ENCODE data around the gene EDC4. TPM values are rescaled to one million over a fixed set of nuclear protein-coding genes. Genes with fewer than 3 reads are reported as not detected.
A peak's percentile ranks its signal among the peaks of the same experiment; 100 is the strongest.

Gene EDC4
- total and polyA plus RNA-seq, 2 of the 13 experiments (the other 11 are each of a cell fraction or from before 2014, with no cell fraction given): 51.4 to 59.1 TPM

DNA sequence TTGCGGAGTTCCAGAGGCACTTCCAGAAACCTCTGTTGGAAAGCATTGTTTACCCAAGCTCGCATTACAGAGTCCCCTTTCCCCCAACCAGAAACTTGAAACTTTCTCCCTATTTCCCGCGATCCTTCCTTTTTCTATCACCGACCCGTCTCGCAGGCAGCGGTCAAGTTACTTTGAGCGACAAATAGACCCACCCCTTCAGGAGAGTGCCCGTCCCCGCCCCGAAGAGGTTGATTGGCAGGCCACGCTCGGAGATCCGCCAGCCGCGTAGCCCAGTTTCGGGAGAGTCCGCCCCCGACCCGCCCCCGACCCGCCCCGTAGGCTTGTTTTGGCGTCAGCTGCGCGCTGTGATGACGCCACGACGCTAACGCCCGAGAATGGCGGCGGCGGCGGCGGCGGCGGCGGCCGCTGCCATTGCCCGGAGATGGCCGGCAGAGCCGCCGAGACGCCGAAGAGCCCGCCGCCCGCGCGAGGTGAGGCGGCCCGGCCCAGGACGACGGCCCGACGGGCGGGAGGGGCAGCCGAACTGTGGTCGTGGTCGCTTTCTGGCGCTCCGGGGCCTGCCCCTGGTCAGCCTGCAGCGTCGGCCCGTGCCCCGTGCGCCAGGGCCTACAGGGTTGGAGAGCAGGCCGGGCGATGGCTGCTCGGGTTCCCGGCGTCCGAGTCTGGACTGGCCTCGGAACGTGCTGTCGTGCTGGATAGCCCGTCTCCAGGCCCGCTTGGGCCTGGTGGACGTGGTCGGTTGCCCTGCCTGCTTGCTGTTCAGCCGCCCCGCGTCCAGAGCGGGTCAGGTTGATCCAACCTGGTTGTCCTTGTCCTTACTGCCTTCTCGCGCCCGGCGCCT is 20.3 kb downstream of the EDC4 start, which contains the start of gene PSKH1 (continued):
- TF ChIP-seq, protein P1, sequence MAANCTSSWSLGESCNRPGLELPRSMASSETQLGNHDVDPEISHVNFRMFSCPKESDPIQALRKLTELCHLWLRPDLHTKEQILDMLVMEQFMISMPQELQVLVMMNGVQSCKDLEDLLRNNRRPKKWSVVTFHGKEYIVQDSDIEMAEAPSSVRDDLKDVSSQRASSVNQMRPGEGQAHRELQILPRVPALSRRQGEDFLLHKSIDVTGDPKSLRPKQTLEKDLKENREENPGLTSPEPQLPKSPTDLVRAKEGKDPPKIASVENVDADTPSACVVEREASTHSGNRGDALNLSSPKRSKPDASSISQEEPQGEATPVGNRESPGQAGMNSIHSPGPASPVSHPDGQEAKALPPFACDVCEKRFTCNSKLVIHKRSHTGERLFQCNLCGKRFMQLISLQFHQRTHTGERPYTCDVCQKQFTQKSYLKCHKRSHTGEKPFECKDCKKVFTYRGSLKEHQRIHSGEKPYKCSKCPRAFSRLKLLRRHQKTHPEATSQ (CRISPR knock-in tag; IDR thresholded peaks at IDR 0.05; ENCODE audit: borderline replicate concordance): no peak
- peak; percentile 89; the same call in 1 of the 2 replicates for TF ChIP-seq ZNF678 (CRISPR knock-in tag; IDR thresholded peaks at IDR 0.05)
- peak; percentile 93; the same call in 1 of the 2 replicates for TF ChIP-seq ZNF776 (CRISPR knock-in tag; IDR thresholded peaks at IDR 0.05)
- TF ChIP-seq RBM39 (IDR thresholded peaks at IDR 0.05; ENCODE audit: low read depth, low read length, poor library complexity, severe bottlenecking): peak; percentile 77
- peak; percentile 51 for TF ChIP-seq ZNF788 (CRISPR knock-in tag; IDR thresholded peaks at IDR 0.05; ENCODE audit: borderline replicate concordance)
- TF ChIP-seq, protein P2, sequence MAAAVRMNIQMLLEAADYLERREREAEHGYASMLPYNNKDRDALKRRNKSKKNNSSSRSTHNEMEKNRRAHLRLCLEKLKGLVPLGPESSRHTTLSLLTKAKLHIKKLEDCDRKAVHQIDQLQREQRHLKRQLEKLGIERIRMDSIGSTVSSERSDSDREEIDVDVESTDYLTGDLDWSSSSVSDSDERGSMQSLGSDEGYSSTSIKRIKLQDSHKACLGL (CRISPR knock-in tag; IDR thresholded peaks at IDR 0.05): peak; percentile 76
- TF ChIP-seq NAIF1 (CRISPR knock-in tag; IDR thresholded peaks at IDR 0.05; ENCODE audit: borderline replicate concordance): 0 out of 2 replicates have a peak, but pooled peaks have one; percentile 33
- TF ChIP-seq ZNF136 (CRISPR knock-in tag; IDR thresholded peaks at IDR 0.05; ENCODE audit: low read depth): peak; percentile 24; the same call in 1 of the 2 replicates
- TF ChIP-seq YEATS4 (CRISPR knock-in tag; IDR thresholded peaks at IDR 0.05; ENCODE audit: borderline replicate concordance): peak; percentile 94
- TF ChIP-seq ZNF138 (CRISPR knock-in tag; IDR thresholded peaks at IDR 0.05; ENCODE audit: low read depth): peak; percentile 50; the same call in 1 of the 2 replicates
- TF ChIP-seq DR1 (CRISPR knock-in tag; IDR thresholded peaks at IDR 0.05): peak; percentile 56; the same call in 1 of the 2 replicates
- peak; percentile 87; the same call in 1 of the 2 replicates for TF ChIP-seq FOXM1 (CRISPR knock-in tag; IDR thresholded peaks at IDR 0.05)
- no peak for TF ChIP-seq SOX6 (IDR thresholded peaks at IDR 0.05)
- peak; percentile 30; the same call in 1 of the 2 replicates for TF ChIP-seq SOX6 (CRISPR knock-in tag; IDR thresholded peaks at IDR 0.05)
- TF ChIP-seq, protein P3, sequence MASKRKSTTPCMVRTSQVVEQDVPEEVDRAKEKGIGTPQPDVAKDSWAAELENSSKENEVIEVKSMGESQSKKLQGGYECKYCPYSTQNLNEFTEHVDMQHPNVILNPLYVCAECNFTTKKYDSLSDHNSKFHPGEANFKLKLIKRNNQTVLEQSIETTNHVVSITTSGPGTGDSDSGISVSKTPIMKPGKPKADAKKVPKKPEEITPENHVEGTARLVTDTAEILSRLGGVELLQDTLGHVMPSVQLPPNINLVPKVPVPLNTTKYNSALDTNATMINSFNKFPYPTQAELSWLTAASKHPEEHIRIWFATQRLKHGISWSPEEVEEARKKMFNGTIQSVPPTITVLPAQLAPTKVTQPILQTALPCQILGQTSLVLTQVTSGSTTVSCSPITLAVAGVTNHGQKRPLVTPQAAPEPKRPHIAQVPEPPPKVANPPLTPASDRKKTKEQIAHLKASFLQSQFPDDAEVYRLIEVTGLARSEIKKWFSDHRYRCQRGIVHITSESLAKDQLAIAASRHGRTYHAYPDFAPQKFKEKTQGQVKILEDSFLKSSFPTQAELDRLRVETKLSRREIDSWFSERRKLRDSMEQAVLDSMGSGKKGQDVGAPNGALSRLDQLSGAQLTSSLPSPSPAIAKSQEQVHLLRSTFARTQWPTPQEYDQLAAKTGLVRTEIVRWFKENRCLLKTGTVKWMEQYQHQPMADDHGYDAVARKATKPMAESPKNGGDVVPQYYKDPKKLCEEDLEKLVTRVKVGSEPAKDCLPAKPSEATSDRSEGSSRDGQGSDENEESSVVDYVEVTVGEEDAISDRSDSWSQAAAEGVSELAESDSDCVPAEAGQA (IDR thresholded peaks at IDR 0.05; ENCODE audit: low read depth): peak; percentile 97
- TF ChIP-seq, protein P3 (CRISPR knock-in tag; IDR thresholded peaks at IDR 0.05; ENCODE audit: borderline replicate concordance): peak; percentile 96
- no peak; the same call in 1 of the 2 replicates for TF ChIP-seq ZNF772 (CRISPR knock-in tag; IDR thresholded peaks at IDR 0.05)
- peak; percentile 26; the same call in 1 of the 2 replicates for TF ChIP-seq TGIF2 (CRISPR knock-in tag; IDR thresholded peaks at IDR 0.05)
- TF ChIP-seq TAF1 (CRISPR knock-in tag; IDR thresholded peaks at IDR 0.05): peak; percentile 58; the same call in 1 of the 2 replicates
- 0 out of 2 replicates have a peak, but pooled peaks have one; percentile 87 for TF ChIP-seq ZNF160 (CRISPR knock-in tag; IDR thresholded peaks at IDR 0.05)
